ENCODE measurements around the gene EPHB1.

- TF ChIP-seq, protein P1, sequence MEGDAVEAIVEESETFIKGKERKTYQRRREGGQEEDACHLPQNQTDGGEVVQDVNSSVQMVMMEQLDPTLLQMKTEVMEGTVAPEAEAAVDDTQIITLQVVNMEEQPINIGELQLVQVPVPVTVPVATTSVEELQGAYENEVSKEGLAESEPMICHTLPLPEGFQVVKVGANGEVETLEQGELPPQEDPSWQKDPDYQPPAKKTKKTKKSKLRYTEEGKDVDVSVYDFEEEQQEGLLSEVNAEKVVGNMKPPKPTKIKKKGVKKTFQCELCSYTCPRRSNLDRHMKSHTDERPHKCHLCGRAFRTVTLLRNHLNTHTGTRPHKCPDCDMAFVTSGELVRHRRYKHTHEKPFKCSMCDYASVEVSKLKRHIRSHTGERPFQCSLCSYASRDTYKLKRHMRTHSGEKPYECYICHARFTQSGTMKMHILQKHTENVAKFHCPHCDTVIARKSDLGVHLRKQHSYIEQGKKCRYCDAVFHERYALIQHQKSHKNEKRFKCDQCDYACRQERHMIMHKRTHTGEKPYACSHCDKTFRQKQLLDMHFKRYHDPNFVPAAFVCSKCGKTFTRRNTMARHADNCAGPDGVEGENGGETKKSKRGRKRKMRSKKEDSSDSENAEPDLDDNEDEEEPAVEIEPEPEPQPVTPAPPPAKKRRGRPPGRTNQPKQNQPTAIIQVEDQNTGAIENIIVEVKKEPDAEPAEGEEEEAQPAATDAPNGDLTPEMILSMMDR (IDR thresholded peaks at IDR 0.05), result no peak
- no peak for TF ChIP-seq POLR2A (IDR thresholded peaks at IDR 0.05)
Observed at GRCh38 chr3:134794323-134794722, 737 bp upstream of the EPHB1 start.
